HepG2 (cell line): ENCODE data around the gene AHSA1.

Experiments used
- AHR ChIP-seq: IDR thresholded peaks from 2 replicates; pipeline ENCODE4 v1.6.1; 2018; ENCODE audit warnings: missing genetic modification reagents, missing compliant biosample characterization
- FOSL1 ChIP-seq: sonication (generic); formaldehyde crosslinking; IDR thresholded peaks from 2 replicates; pipeline ENCODE4 v1.9.0; 2021; ENCODE audit warnings: missing genetic modification reagents, borderline replicate concordance
- FOXO1 ChIP-seq: sonication (generic); formaldehyde crosslinking; IDR thresholded peaks from 2 replicates; pipeline ENCODE4 v1.4.0; 2020; ENCODE audit warnings: missing genetic modification reagents
- POLR2A ChIP-seq, 2 experiments: IDR thresholded peaks; 2 replicates each; pipeline ENCODE4 v1.6.1; 2011; ENCODE audit warnings: low read depth in 2 of 2, low read length in 2 of 2, mild to moderate bottlenecking in 1 of 2, moderate library complexity in 1 of 2; ENCODE audit not compliant: insufficient read depth in 1 of 2
- RBM39 ChIP-seq: fragments of 200-400 bp; formaldehyde crosslinking; IDR thresholded peaks from one replicate; pipeline ENCODE4 v1.6.1; 2018; ENCODE audit warnings: antibody characterized with exemption, mild to moderate bottlenecking, low read depth, low read length; ENCODE audit not compliant: poor library complexity, severe bottlenecking
- SMC3 ChIP-seq: IDR thresholded peaks from 2 replicates; pipeline ENCODE4 v1.6.1; 2011; ENCODE audit warnings: low read length, improper control_type of control experiment
- SOX6 ChIP-seq, 2 experiments: fragments of 450-650 bp in 1 of 2; sonication (generic) in 1 of 2; formaldehyde crosslinking in 1 of 2; IDR thresholded peaks; 2 replicates each; pipeline versions ENCODE4 v1.4.0 to v1.6.1; 2017 to 2020; ENCODE audit warnings: antibody characterized with exemption in 1 of 2, mild to moderate bottlenecking in 1 of 2, missing genetic modification reagents in 1 of 2
- ZNF17 ChIP-seq: sonication (generic); formaldehyde crosslinking; IDR thresholded peaks from 2 replicates; pipeline ENCODE4 v1.5.0; 2020; ENCODE audit warnings: mild to moderate bottlenecking, missing genetic modification reagents
- TF ChIP-seq, protein P1 (sequence below): sonication (generic); formaldehyde crosslinking; IDR thresholded peaks from 2 replicates; pipeline ENCODE4 v1.4.0; 2020; ENCODE audit warnings: missing genetic modification reagents
- TF ChIP-seq, protein P2 (sequence below): sonication (generic); formaldehyde crosslinking; IDR thresholded peaks from 2 replicates; pipeline ENCODE4 v1.8.0; 2022; ENCODE audit warnings: low read depth, missing genetic modification reagents
- TF ChIP-seq, protein P3 (sequence below): sonication (generic); formaldehyde crosslinking; IDR thresholded peaks from 2 replicates; pipeline ENCODE4 v1.5.0; 2020; ENCODE audit warnings: mild to moderate bottlenecking, missing genetic modification reagents, moderate library complexity

DNA sequence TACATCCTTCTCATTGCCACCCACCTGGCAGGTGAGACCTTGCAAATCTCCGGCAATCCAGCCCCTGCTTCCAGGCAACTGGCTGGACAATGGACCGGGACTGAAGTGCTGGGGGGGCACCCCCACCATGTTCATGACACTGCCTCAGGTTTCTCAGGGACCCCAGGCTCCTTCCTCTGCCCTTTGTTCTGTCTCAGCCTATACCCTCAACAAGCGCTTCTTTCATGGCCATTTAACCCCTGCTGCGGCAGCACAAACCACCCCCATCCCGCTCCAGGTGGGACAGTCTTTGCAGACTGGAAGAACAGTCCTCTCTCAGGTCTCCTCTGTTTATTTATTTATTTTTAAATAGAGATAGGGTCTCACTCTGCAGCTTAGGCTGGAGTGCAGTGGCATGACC, 33.2 kb downstream of the AHSA1 start:
- no peak for TF ChIP-seq ZNF17 (CRISPR knock-in tag)
- TF ChIP-seq, protein P1, sequence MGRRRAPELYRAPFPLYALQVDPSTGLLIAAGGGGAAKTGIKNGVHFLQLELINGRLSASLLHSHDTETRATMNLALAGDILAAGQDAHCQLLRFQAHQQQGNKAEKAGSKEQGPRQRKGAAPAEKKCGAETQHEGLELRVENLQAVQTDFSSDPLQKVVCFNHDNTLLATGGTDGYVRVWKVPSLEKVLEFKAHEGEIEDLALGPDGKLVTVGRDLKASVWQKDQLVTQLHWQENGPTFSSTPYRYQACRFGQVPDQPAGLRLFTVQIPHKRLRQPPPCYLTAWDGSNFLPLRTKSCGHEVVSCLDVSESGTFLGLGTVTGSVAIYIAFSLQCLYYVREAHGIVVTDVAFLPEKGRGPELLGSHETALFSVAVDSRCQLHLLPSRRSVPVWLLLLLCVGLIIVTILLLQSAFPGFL (CRISPR knock-in tag), result no peak
- TF ChIP-seq POLR2A (IDR thresholded peaks at IDR 0.05; ENCODE audit: insufficient read depth in 1 of 2, low read depth in 2 of 2, low read length in 2 of 2), result no peak
- TF ChIP-seq FOSL1 (CRISPR knock-in tag), result no peak
- TF ChIP-seq, protein P2, sequence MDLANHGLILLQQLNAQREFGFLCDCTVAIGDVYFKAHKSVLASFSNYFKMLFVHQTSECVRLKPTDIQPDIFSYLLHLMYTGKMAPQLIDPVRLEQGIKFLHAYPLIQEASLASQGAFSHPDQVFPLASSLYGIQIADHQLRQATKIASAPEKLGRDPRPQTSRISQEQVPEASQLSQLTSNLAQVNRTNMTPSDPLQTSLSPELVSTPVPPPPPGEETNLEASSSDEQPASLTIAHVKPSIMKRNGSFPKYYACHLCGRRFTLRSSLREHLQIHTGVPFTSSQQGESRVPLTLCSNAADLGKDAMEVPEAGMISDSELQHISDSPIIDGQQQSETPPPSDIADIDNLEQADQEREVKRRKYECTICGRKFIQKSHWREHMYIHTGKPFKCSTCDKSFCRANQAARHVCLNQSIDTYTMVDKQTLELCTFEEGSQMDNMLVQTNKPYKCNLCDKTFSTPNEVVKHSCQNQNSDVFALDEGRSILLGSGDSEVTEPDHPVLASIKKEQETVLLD (CRISPR knock-in tag), result no peak
- TF ChIP-seq, protein P3, sequence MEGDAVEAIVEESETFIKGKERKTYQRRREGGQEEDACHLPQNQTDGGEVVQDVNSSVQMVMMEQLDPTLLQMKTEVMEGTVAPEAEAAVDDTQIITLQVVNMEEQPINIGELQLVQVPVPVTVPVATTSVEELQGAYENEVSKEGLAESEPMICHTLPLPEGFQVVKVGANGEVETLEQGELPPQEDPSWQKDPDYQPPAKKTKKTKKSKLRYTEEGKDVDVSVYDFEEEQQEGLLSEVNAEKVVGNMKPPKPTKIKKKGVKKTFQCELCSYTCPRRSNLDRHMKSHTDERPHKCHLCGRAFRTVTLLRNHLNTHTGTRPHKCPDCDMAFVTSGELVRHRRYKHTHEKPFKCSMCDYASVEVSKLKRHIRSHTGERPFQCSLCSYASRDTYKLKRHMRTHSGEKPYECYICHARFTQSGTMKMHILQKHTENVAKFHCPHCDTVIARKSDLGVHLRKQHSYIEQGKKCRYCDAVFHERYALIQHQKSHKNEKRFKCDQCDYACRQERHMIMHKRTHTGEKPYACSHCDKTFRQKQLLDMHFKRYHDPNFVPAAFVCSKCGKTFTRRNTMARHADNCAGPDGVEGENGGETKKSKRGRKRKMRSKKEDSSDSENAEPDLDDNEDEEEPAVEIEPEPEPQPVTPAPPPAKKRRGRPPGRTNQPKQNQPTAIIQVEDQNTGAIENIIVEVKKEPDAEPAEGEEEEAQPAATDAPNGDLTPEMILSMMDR, result no peak
- no peak for TF ChIP-seq FOXO1
- no peak for TF ChIP-seq RBM39
- no peak for TF ChIP-seq SMC3
- TF ChIP-seq AHR (CRISPR knock-in tag), result no peak
- no peak for TF ChIP-seq SOX6 (IDR thresholded peaks at IDR 0.05)
- TF ChIP-seq SOX6 (CRISPR knock-in tag; IDR thresholded peaks at IDR 0.05), result no peak
